Lower leg skin (tissue), 3 donors: ENCODE data around the gene URM1.

Experiments
- CTCF ChIP-seq, 3 donors: fragments of 450-650 bp; IDR thresholded peaks; one replicate each; pipeline ENCODE4 v1.5.1; 2016; ENCODE audit warnings: antibody characterized with exemption in 3 of 3, mild to moderate bottlenecking in 3 of 3, moderate library complexity in 2 of 3
- POLR2A ChIP-seq, 2 donors: fragments of 450-650 bp; IDR thresholded peaks; one replicate each; pipeline ENCODE4 v1.6.1; 2016 to 2017; ENCODE audit warnings: antibody characterized with exemption in 2 of 2, mild to moderate bottlenecking in 1 of 2, moderate library complexity in 1 of 2

GRCh38 chr9:128429513-128430086 is 58.4 kb downstream of the URM1 start:
- TF ChIP-seq POLR2A (IDR thresholded peaks at IDR 0.05) (no peak), CTCF (IDR thresholded peaks at IDR 0.05) (no peak)
